PFSK-1 (cell line): ENCODE data around the gene DIP2B.

Source experiments
- FOXP2 ChIP-seq: optimal IDR thresholded peaks from 2 replicates; pipeline ENCODE3; 2011; ENCODE audit warnings: borderline replicate concordance, control low read depth, inconsistent platforms; ENCODE audit not compliant: insufficient read depth; ENCODE audit errors: extremely low read length, extremely low read depth
- POLR2AphosphoS5 ChIP-seq: IDR thresholded peaks from 2 replicates; pipeline ENCODE4 v1.6.1; 2012; ENCODE audit warnings: low read depth, mild to moderate bottlenecking, control low read depth, low read length, moderate library complexity
- REST ChIP-seq, 2 experiments: IDR thresholded peaks; 2 replicates each; pipeline versions ENCODE4 v1.6.1 to v1.8.0; 2011 to 2012; ENCODE audit warnings: low read depth in 2 of 2, low read length in 2 of 2, control low read depth in 1 of 2, inconsistent platforms in 1 of 2, mild to moderate bottlenecking in 1 of 2, moderate library complexity in 1 of 2; ENCODE audit not compliant: insufficient read depth in 1 of 2
- SIN3A ChIP-seq: IDR thresholded peaks from 2 replicates; pipeline ENCODE4 v1.6.1; 2012; ENCODE audit warnings: mild to moderate bottlenecking, low read length, moderate library complexity, borderline replicate concordance; ENCODE audit not compliant: insufficient read depth
- TAF1 ChIP-seq: IDR thresholded peaks from 2 replicates; pipeline ENCODE4 v1.6.1; 2012; ENCODE audit warnings: low read length, control low read depth, borderline replicate concordance; ENCODE audit not compliant: insufficient read depth

- TF ChIP-seq POLR2AphosphoS5: no peak
- TF ChIP-seq REST (IDR thresholded peaks at IDR 0.05; ENCODE audit: insufficient read depth in 1 of 2, low read depth in 2 of 2, low read length in 2 of 2): no peak
- TF ChIP-seq TAF1: no peak
- TF ChIP-seq SIN3A: no peak
- no peak for TF ChIP-seq FOXP2
These were observed 24.6 kb downstream of the DIP2B start for GRCh38 chr12:50529345-50529744.
